Left lung (tissue), 10 donors: ENCODE data around the gene SERPINB12. TPM values are rescaled to one million over a fixed set of nuclear protein-coding genes. Genes with fewer than 3 reads are reported as not detected.

Experiments used
- ATAC-seq: fragments of 200-7000 bp; cut with Tn5 transposase; one replicate; pipeline ENCODE4 v1.9.1; 2020; ENCODE audit warnings: moderate library complexity
- DNase-seq, 4 donors: peaks; one replicate each; pipeline ENCODE4 v3.0.0-alpha.2; 2013 to 2020
- H3K27ac ChIP-seq, 2 donors: fragments of 200-600 bp; sonication (generic) in 1 of 2; one replicate each; pipeline versions ENCODE4 v1.5.0 to v1.8.0; 2020 to 2021
- H3K27me3 ChIP-seq, 2 donors: fragments of 200-600 bp; sonication (generic) in 1 of 2; one replicate each; pipeline versions ENCODE4 v1.5.0 to v1.8.0; 2020 to 2021
- H3K36me3 ChIP-seq, 2 donors: fragments of 200-600 bp; sonication (generic) in 1 of 2; one replicate each; pipeline versions ENCODE4 v1.5.0 to v1.8.0; 2020 to 2021
- H3K4me1 ChIP-seq, 2 donors: fragments of 200-600 bp; one replicate each; pipeline ENCODE4 v1.8.0; 2021
- H3K4me3 ChIP-seq, 2 donors: fragments of 200-600 bp; sonication (generic) in 1 of 2; one replicate each; pipeline versions ENCODE4 v1.5.0 to v1.8.0; 2020 to 2021; ENCODE audit warnings: mild to moderate bottlenecking in 1 of 2
- H3K9me3 ChIP-seq, 2 donors: fragments of 200-600 bp; sonication (generic) in 1 of 2; one replicate each; pipeline versions ENCODE4 v1.5.0 to v1.8.0; 2020 to 2021
- intact Hi-C, 2 donors: fragments of 100-400 bp; cut with DNase I; formaldehyde crosslinking; loops; one replicate each; pipeline versions ENCODE4 v1.11.2 to v1.14.2; 2022
- polyA plus RNA-seq, 6 donors: library from polyadenylated mRNA; unstranded; fragments of 120-200 nt; gene quantifications; one replicate each; pipeline ENCODE4 v1.2.1, GENCODE V29; 2013; ENCODE audit not compliant: insufficient read length in 6 of 6
- total RNA-seq, 2 donors: library from RNA; stranded (reverse); fragmentation: NEBNext Ultra II Directional; extraction: Animal tissue kit (Norgen Biotek cat#: 25700); gene quantifications; one replicate each; pipeline ENCODE4 v1.2.1, GENCODE V29; 2021
- TF ChIP-seq, protein P1 (sequence below), 2 donors: fragments of 200-600 bp; sonication (generic) in 1 of 2; IDR thresholded peaks; one replicate each; pipeline versions ENCODE4 v1.5.0 to v1.8.0; 2021; ENCODE audit warnings: antibody characterized with exemption in 2 of 2
- donor health status: DM: no; HTN: yes; CAD: no.
- donor health status: DM: no; HTN: no; CAD: no.

The SERPINB12 gene
- total and polyA plus RNA-seq, 8 donors: not detected

GRCh38 chr18:63550068-63550467, 7.9 kb downstream of the SERPINB12 start:
- Histone ChIP-seq H3K36me3 (no peaks in the 10 kb centered on the region), H3K27me3 (no peaks in the 10 kb centered on the region), H3K4me3 (no peak overlapping the region), H3K9me3 (no peaks in the 10 kb centered on the region), H3K4me1 (peaks cover 0 to 4% of the 10 kb centered on the region in 2 donors), H3K27ac (no peak overlapping the region)
- intact Hi-C loops: no loop called here
- no peak for DNase-seq
- no peak for ATAC-seq
- TF ChIP-seq, protein P1, sequence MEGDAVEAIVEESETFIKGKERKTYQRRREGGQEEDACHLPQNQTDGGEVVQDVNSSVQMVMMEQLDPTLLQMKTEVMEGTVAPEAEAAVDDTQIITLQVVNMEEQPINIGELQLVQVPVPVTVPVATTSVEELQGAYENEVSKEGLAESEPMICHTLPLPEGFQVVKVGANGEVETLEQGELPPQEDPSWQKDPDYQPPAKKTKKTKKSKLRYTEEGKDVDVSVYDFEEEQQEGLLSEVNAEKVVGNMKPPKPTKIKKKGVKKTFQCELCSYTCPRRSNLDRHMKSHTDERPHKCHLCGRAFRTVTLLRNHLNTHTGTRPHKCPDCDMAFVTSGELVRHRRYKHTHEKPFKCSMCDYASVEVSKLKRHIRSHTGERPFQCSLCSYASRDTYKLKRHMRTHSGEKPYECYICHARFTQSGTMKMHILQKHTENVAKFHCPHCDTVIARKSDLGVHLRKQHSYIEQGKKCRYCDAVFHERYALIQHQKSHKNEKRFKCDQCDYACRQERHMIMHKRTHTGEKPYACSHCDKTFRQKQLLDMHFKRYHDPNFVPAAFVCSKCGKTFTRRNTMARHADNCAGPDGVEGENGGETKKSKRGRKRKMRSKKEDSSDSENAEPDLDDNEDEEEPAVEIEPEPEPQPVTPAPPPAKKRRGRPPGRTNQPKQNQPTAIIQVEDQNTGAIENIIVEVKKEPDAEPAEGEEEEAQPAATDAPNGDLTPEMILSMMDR (IDR thresholded peaks at IDR 0.05): no peak

- no peaks in the 10 kb centered on the region for H3K9me3 ChIP-seq
- H3K27me3 ChIP-seq: no peaks in the 10 kb centered on the region
- no peak overlapping the region for H3K27ac ChIP-seq
- DNase-seq: no peak
- TF ChIP-seq, protein P1 (IDR thresholded peaks at IDR 0.05): no peak
- H3K4me3 ChIP-seq: no peak overlapping the region
- no peak for ATAC-seq
- no peaks in the 10 kb centered on the region for H3K36me3 ChIP-seq
- H3K4me1 ChIP-seq: peaks cover 0 to 4% of the 10 kb centered on the region in 2 donors
- intact Hi-C loops: no loop called here
These were observed 9.6 kb downstream of the SERPINB12 start for GRCh38 chr18:63551769-63552168.

DNA sequence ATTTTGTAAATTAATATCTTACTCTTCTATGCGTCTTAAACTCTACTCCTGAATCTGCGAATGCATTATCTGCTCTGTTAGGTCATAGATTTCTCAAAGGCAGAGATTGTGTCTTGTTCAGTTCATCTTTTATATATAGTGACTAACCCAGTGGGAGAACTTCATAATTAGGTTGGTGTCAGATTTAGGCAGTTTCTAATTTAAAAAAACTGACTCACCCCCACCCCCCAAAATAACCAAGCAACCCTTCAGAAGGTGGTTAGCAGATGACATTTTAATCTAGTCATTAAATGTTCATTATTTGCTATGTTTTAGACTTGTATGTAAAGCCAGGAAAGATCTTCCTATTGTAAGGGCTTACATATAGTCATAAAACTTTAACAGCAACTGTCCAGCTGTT, 10.4 kb downstream of the SERPINB12 start:
- no peak overlapping the region for H3K27ac ChIP-seq
- no peaks in the 10 kb centered on the region for H3K36me3 ChIP-seq
- no peak for ATAC-seq
- peaks cover 0 to 4% of the 10 kb centered on the region in 2 donors for H3K4me1 ChIP-seq
- DNase-seq: no peak
- intact Hi-C loops: no loop called here
- no peaks in the 10 kb centered on the region for H3K9me3 ChIP-seq
- H3K27me3 ChIP-seq: no peaks in the 10 kb centered on the region
- H3K4me3 ChIP-seq: no peak overlapping the region
- TF ChIP-seq, protein P1 (IDR thresholded peaks at IDR 0.05): no peak

DNA sequence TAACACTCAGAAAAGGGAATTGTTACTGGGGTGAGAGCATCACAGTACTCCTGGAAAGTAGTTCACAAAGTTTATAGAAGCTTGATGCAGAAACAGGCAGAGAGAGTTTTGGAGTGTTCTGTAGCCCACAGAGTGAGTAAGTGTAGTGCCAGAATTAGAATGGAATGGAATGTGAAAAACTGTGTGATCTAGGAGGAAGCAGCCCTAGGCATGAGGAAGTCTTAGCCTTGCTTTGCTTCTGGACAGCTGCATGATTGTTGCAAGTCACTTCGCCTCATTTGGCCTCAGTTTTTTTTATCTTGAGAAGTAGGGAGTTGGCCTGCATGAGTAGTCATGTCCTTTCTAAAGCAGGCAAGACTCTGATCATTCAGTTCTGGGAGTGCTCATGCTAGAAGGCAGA, 10.9 kb downstream of the SERPINB12 start:
- no peaks in the 10 kb centered on the region for H3K36me3 ChIP-seq
- TF ChIP-seq, protein P1 (IDR thresholded peaks at IDR 0.05): no peak
- H3K27me3 ChIP-seq: no peaks in the 10 kb centered on the region
- peak in 2 of 4 donors; percentile 3 to 35 for DNase-seq
- ATAC-seq: peak; percentile 97
- H3K27ac ChIP-seq: peak overlapping the region in 1 of 2 donors; percentile 8
- intact Hi-C loops: no loop called here
- H3K4me1 ChIP-seq: peaks cover 0 to 4% of the 10 kb centered on the region in 2 donors
- no peaks in the 10 kb centered on the region for H3K9me3 ChIP-seq
- no peak overlapping the region for H3K4me3 ChIP-seq

DNA sequence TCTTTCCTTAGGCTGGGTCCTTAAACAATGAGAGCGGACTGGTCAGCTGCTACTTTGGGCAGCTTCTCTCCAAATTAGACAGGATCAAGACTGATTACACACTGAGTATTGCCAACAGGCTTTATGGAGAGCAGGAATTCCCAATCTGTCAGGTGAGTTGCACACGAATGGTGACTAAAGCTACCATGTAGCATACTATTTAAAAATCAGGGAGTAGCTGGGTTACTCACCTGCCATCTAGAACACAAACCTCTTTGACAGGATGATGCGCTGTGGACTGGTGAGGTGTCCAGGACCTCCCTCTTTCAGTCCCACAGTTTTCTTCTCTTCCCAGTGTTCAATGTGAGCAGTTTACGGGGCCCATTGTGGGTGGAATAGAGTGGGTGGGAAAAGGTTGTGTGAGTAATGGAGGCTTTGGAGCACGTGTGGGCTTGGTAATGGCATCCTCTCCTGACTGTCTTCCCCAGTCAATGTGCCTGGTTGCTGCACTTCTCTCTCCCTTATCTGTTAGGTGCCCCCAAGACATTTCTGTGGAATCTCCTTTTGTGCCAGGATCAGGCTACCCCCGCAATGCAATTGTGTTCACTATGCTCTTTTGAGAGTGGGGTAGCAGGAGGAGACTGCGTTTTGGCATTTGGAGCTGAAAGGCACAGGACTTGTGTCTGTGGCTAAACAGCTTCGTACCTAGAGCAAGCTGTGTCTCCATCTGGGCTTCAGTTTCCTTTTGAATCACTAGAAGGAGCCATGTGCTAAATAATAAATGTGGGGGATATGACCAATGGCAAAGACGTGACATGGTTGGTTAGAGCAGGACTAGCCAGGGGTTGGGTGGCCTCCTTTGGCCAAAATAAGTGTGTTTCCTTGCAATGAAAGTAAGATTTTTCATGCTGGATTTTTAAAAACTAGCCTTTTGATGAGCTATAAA, 17.7 kb downstream of the SERPINB12 start:
- no peaks in the 10 kb centered on the region for H3K36me3 ChIP-seq
- no peak for DNase-seq
- no peak overlapping the region for H3K27ac ChIP-seq
- no peak for ATAC-seq
- intact Hi-C loops: no loop called here
- H3K4me1 ChIP-seq: no peaks in the 10 kb centered on the region
- no peaks in the 10 kb centered on the region for H3K9me3 ChIP-seq
- TF ChIP-seq, protein P1 (IDR thresholded peaks at IDR 0.05): no peak
- no peaks in the 10 kb centered on the region for H3K27me3 ChIP-seq
- no peak overlapping the region for H3K4me3 ChIP-seq
